Right lobe of liver (tissue), 4 donors: ENCODE measurements around the gene OR5AU1.

Experiments used
- CTCF ChIP-seq, 4 donors: fragments of 200-600 bp in 3 of 4; fragments of 450-650 bp in 1 of 4; IDR thresholded peaks; one replicate each; pipeline versions ENCODE4 v1.5.1 to v1.8.0; 2016 to 2022; ENCODE audit warnings: antibody characterized with exemption in 4 of 4, mild to moderate bottlenecking in 2 of 4
- POLR2A ChIP-seq: fragments of 450-650 bp; IDR thresholded peaks from one replicate; pipeline ENCODE4 v1.6.1; 2017; ENCODE audit warnings: antibody characterized with exemption, mild to moderate bottlenecking
- donor health status: DM: no; HTN: no; CAD: no.
- donor health status: DM: no; HTN: no; CAD: no.
- donor health status: DM: no; HTN: yes; CAD: no.

GRCh38 chr14:21163871-21164291 lies 8.0 kb upstream of the OR5AU1 start:
- no peak for TF ChIP-seq CTCF (IDR thresholded peaks at IDR 0.05)
- TF ChIP-seq POLR2A = no peak
